Activated naive CD4-positive, alpha-beta T cell treated with anti-CD3 and anti-CD28 coated beads, Interleukin-2, amount 50 U/mL, for 24 hours (primary cell): ENCODE measurements around the gene EIF3A.
A peak's percentile ranks its signal among the peaks of the same experiment; 100 is the strongest.
"Not testable (repeated sequence)": the region's sequence is repeated elsewhere in the genome, so short reads cannot be mapped to it uniquely, and the experiment has no call there.

Source experiments
- H3K27ac Mint-ChIP-seq: one replicate; pipeline ENCODE4 v1.8.0; 2021; ENCODE audit warnings: mild to moderate bottlenecking, mixed read lengths
- H3K27me3 Mint-ChIP-seq: one replicate; pipeline ENCODE4 v1.8.0; 2021; ENCODE audit warnings: mixed read lengths
- H3K36me3 Mint-ChIP-seq: one replicate; pipeline ENCODE4 v1.8.0; 2021; ENCODE audit warnings: mixed read lengths
- H3K4me1 Mint-ChIP-seq: one replicate; pipeline ENCODE4 v1.8.0; 2021; ENCODE audit warnings: mixed read lengths
- H3K4me3 Mint-ChIP-seq: one replicate; pipeline ENCODE4 v1.8.0; 2021; ENCODE audit warnings: mild to moderate bottlenecking, mixed read lengths
- H3K9me3 Mint-ChIP-seq: one replicate; pipeline ENCODE4 v1.8.0; 2021; ENCODE audit warnings: mixed read lengths

Gene EIF3A

GRCh38 chr10:119080521-119081259, at the start of gene EIF3A:
TSS of gene EIF3A (minus strand) at chr10:119080817. CDS start at chr10:119080676, 141 bp downstream.
- Mint-ChIP-seq H3K36me3 (peaks cover 18% of the 10 kb centered on the region), H3K27ac (peak within 1 kb of the TSS; percentile 97), H3K4me3 (peak within 1 kb of the TSS; percentile 99), H3K9me3 (no peaks in the 10 kb centered on the region), H3K4me1 (peaks cover 38% of the 10 kb centered on the region), H3K27me3 (no peaks in the 10 kb centered on the region)

- no peaks in the 10 kb centered on the region for H3K27me3 Mint-ChIP-seq
- peaks cover 19% of the 10 kb centered on the region for H3K36me3 Mint-ChIP-seq
- H3K4me1 Mint-ChIP-seq = peaks cover 31% of the 10 kb centered on the region
- no peak overlapping the region for H3K27ac Mint-ChIP-seq
- no peaks in the 10 kb centered on the region for H3K9me3 Mint-ChIP-seq
- H3K4me3 Mint-ChIP-seq = no peak overlapping the region
Measured at GRCh38 chr10:119129721-119130120, 49.1 kb upstream of the EIF3A start.

- peaks cover 7% of the 10 kb centered on the region for H3K4me1 Mint-ChIP-seq
- H3K4me3 Mint-ChIP-seq = no peak overlapping the region
- no peaks in the 10 kb centered on the region for H3K9me3 Mint-ChIP-seq
- H3K36me3 Mint-ChIP-seq = peaks cover 14% of the 10 kb centered on the region
- H3K27me3 Mint-ChIP-seq = no peaks in the 10 kb centered on the region
- H3K27ac Mint-ChIP-seq = no peak overlapping the region
Measured at GRCh38 chr10:119125942-119126341, 45.3 kb upstream of the EIF3A start.

- Mint-ChIP-seq H3K9me3 (no peaks in the 10 kb centered on the region), H3K27ac (no peak overlapping the region), H3K36me3 (peaks cover 9% of the 10 kb centered on the region), H3K27me3 (no peaks in the 10 kb centered on the region), H3K4me1 (no peaks in the 10 kb centered on the region), H3K4me3 (no peak overlapping the region)
Measured at GRCh38 chr10:119120875-119121274, 40.3 kb upstream of the EIF3A start.

- Mint-ChIP-seq H3K4me3 (no peak overlapping the region), H3K27ac (no peak overlapping the region), H3K4me1 (no peaks in the 10 kb centered on the region), H3K27me3 (no peaks in the 10 kb centered on the region), H3K36me3 (peaks cover 6% of the 10 kb centered on the region), H3K9me3 (no peaks in the 10 kb centered on the region)
Measured at GRCh38 chr10:119120413-119120867, 39.8 kb upstream of the EIF3A start.

- H3K4me1 Mint-ChIP-seq = peaks cover 1% of the 10 kb centered on the region
- H3K27ac Mint-ChIP-seq = no peak overlapping the region
- peaks cover 6% of the 10 kb centered on the region for H3K36me3 Mint-ChIP-seq
- no peak overlapping the region for H3K4me3 Mint-ChIP-seq
- no peaks in the 10 kb centered on the region for H3K27me3 Mint-ChIP-seq
- no peaks in the 10 kb centered on the region for H3K9me3 Mint-ChIP-seq
Measured at GRCh38 chr10:119119400-119119799, 38.8 kb upstream of the EIF3A start.

- H3K27me3 Mint-ChIP-seq = no peaks in the 10 kb centered on the region
- H3K36me3 Mint-ChIP-seq = peaks cover 9% of the 10 kb centered on the region
- peaks cover 9% of the 10 kb centered on the region for H3K4me1 Mint-ChIP-seq
- no peaks in the 10 kb centered on the region for H3K9me3 Mint-ChIP-seq
- no peak overlapping the region for H3K4me3 Mint-ChIP-seq
- no peak overlapping the region for H3K27ac Mint-ChIP-seq
Measured at GRCh38 chr10:119118231-119118630, 37.6 kb upstream of the EIF3A start.

GRCh38 chr10:119116326-119116951, 35.8 kb upstream of the EIF3A start:
- H3K9me3 Mint-ChIP-seq = no peaks in the 10 kb centered on the region
- H3K4me3 Mint-ChIP-seq = no peak overlapping the region
- no peak overlapping the region for H3K27ac Mint-ChIP-seq
- peaks cover 7% of the 10 kb centered on the region for H3K36me3 Mint-ChIP-seq
- no peaks in the 10 kb centered on the region for H3K27me3 Mint-ChIP-seq
- H3K4me1 Mint-ChIP-seq = peaks cover 9% of the 10 kb centered on the region

- Mint-ChIP-seq H3K27me3 (no peaks in the 10 kb centered on the region), H3K4me1 (peaks cover 9% of the 10 kb centered on the region), H3K4me3 (no peak overlapping the region), H3K27ac (no peak overlapping the region), H3K36me3 (peaks cover 7% of the 10 kb centered on the region), H3K9me3 (no peaks in the 10 kb centered on the region)
Measured at GRCh38 chr10:119115926-119116325, 35.3 kb upstream of the EIF3A start.

- Mint-ChIP-seq H3K27ac (peak overlapping the region; percentile 68), H3K27me3 (no peaks in the 10 kb centered on the region), H3K4me3 (no peak overlapping the region), H3K9me3 (no peaks in the 10 kb centered on the region), H3K36me3 (peaks cover 9% of the 10 kb centered on the region), H3K4me1 (peaks cover 9% of the 10 kb centered on the region)
Measured at GRCh38 chr10:119113751-119114732, 33.4 kb upstream of the EIF3A start.

- Mint-ChIP-seq H3K27ac (no peak overlapping the region), H3K9me3 (no peaks in the 10 kb centered on the region), H3K27me3 (no peaks in the 10 kb centered on the region), H3K4me1 (peaks cover 9% of the 10 kb centered on the region), H3K4me3 (no peak overlapping the region), H3K36me3 (peaks cover 7% of the 10 kb centered on the region)
Measured at GRCh38 chr10:119112056-119112455, 31.4 kb upstream of the EIF3A start.

- H3K4me1 Mint-ChIP-seq = peaks cover 10% of the 10 kb centered on the region
Measured at GRCh38 chr10:119107771-119108170, 27.2 kb upstream of the EIF3A start.

GRCh38 chr10:119107106-119107505, 26.5 kb upstream of the EIF3A start:
- not testable (repeated sequence) for H3K27me3 Mint-ChIP-seq, H3K4me3 Mint-ChIP-seq, H3K9me3 Mint-ChIP-seq, H3K27ac Mint-ChIP-seq, H3K36me3 Mint-ChIP-seq
- peaks cover 10% of the 10 kb centered on the region for H3K4me1 Mint-ChIP-seq

More at GRCh38 chr10:119107771-119108170, 27.2 kb upstream of the EIF3A start:
- not testable (repeated sequence) for H3K27me3 Mint-ChIP-seq, H3K36me3 Mint-ChIP-seq, H3K9me3 Mint-ChIP-seq, H3K4me3 Mint-ChIP-seq, H3K27ac Mint-ChIP-seq

GRCh38 chr10:119105899-119106298, 25.3 kb upstream of the EIF3A start:
- H3K4me3 Mint-ChIP-seq, H3K27me3 Mint-ChIP-seq, H3K36me3 Mint-ChIP-seq, H3K27ac Mint-ChIP-seq, H3K9me3 Mint-ChIP-seq: not testable (repeated sequence)
- H3K4me1 Mint-ChIP-seq = peaks cover 10% of the 10 kb centered on the region

GRCh38 chr10:119105155-119105554, 24.5 kb upstream of the EIF3A start:
- H3K36me3 Mint-ChIP-seq = peaks cover 3% of the 10 kb centered on the region
- H3K27ac Mint-ChIP-seq = no peak overlapping the region
- H3K9me3 Mint-ChIP-seq = no peaks in the 10 kb centered on the region
- peak overlapping the region; percentile 80 for H3K4me3 Mint-ChIP-seq
- no peaks in the 10 kb centered on the region for H3K27me3 Mint-ChIP-seq
- H3K4me1 Mint-ChIP-seq = peaks cover 10% of the 10 kb centered on the region
